ELR (cell line): Measurements from ENCODE around the gene PDE6D.

ENCODE experiments used
- DNase-seq: peaks from one replicate; pipeline ENCODE4 v3.0.0-alpha.2; 2015; ENCODE audit warnings: low read depth

Gene PDE6D

DNA sequence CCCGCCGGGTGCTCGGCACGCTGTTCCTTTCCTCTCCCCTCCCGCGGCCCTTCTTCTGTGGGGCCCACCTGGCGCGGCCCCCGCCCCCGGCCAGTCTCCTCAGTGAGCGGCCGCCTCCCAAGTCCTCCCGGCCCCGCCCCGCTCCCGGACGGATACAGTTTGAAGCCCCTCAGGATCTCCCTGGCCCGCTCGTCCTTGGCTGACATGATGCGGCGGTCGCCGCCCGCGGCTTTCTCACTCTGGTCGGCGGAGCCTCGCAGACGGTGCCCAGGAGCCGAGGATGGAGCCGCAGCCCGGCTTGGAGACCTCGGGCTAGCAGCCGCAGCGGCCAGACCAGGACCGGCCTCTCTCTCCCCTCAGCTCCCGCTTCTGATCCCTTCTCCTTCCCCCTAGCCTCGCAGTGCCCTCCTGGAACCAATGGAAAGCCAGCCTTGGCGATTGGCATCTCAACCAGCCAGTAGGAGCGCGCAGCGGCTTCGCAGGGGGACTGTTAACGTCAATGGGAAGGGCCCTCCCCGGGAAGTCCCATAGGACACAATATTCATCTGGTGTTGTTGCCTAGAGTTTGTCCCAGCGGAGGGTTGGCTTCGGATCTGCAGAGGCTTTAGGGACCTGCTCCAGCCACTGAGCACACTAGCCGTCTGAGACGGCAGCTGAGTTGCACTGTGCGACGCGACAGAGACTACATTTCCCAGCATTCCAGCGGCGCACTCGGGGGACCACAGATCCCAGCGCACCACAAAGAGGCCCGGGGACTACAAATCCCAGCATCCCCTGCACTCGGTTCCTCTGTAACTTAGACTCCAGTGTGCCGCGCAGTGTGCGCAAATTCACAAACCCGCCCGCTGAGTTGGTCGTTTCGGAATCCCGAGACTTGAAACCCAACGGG lies at the start of gene PDE6D:
Gene PDE6D (minus strand): TSS at position 374 of the 889 bp plus-strand sequence. CDS start 168 bp downstream, at position 206.
- peak; percentile 99 for DNase-seq

DNA sequence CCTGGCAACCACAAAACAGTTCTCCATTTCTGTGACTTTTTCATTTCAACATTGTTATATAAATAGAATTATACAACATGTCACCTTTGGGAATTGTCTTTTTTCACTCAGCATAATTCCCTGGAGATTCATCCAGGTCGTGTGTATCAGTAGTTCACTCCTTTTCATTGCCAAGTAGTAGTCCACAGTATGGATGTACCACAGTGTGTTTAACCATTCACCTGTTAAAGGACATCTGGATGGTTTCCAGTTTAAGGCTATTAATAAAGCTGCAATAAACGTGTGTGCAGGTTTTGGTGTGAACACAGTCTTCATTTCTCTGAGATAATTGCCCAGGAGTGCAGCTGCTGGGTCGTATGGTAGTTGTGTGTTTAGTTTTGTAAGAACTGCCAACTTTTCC lies 40.8 kb upstream of the PDE6D start:
- no peak for DNase-seq

DNA sequence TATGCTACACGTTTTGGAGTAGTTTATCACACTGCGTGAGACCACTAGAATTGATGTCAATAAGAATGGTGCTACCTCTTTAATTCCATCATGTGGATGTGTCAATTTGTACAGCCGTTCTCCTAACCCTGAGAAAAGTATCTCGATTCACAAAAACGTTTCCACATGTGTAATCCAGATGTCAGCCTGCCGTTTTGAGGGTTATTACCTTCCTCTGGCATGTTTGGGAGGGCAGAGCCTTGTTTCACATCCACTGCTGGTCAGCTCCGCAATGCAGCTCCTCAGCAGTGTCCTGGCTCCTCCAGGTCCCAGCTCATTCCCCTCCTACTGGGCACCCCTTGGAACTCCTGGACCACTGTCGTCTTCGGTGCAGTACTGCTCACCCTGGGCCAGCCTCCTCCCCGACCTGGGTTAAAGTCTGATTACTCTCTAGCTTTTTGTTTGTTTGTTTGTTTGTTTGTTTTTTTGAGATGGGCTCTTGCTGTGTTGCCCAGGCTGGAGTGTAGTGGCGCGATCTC lies 39.8 kb upstream of the PDE6D start:
- DNase-seq, result no peak

DNA sequence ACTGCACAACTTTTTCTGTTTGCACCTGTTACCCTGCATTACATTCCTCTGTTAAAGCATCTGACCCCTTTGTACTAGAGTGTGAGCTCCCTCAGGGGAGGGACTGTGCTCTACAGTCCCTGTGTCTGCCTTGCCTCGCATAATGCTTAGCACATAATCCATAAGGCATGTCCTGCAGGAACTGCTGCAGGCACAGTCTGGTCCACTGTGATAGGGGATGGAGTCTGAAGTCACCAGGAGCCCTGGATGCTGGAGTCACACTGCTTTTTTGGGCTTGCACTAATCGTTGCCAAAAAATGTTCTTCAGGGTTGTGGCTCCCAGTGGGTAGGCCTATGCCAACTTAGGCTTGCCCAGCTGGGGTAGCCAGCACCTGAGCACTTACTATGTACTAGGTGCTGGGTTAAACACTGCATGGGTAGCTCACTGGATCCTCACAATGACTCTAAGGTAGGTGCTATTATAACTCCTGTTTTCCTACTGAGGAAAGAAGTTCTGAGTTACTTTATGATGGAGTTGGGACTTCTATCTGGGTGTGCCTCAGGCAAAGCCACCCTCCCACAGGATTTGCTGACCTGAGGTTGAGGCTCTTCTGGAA lies 38.5 kb upstream of the PDE6D start:
- no peak for DNase-seq

DNA sequence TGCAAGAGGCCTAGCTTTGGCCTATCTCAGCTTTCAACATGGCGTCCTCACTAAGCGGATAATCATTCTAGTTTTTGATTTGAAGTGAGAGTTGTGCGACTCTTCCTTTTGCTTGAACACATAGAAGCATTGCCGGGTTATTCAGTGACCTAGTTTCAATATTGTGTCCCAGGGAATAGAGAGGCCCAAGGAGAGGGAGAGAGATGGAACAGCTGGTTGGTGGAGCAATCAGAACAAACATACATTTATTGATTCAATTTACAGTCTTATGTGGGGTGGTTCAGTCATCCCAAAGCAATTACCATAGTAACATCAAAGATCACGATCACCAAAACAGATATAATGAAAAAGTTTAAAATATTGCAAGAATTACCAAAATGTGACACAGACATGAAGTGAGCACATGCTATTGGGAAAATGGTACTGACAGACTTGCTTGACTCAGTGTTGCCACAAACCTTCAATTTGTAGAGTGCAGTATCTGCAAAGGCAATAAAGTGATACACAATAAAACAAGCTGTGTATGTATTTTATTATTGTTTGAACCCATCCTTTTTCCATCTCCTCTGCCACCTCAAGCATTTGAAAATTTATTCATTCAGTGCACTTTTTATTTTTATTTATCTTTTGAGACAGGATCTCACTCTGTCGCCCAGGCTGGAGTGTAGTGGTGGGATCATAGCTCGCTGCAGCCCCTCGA lies 35.4 kb upstream of the PDE6D start:
- no peak for DNase-seq

DNA sequence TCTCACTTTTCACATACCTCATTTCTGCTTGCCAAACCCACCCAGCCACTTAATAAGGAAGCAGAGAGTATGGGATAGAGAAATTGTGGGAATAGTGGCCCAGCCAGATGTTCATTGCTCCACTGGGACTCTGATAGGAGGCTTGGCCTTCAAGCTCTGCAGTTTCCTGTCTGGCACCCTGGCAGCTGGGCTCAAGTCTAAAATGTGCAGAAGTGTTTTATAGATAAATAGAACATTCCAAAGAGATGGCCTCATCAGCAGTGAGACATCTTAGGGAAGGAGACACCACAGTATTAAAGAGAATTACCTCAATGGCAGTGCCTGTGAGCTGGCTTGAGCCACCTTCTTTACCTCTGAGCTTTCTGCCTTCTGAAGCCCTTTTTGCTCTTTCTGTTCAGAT lies 29.8 kb upstream of the PDE6D start:
- peak; percentile 85 for DNase-seq

DNA sequence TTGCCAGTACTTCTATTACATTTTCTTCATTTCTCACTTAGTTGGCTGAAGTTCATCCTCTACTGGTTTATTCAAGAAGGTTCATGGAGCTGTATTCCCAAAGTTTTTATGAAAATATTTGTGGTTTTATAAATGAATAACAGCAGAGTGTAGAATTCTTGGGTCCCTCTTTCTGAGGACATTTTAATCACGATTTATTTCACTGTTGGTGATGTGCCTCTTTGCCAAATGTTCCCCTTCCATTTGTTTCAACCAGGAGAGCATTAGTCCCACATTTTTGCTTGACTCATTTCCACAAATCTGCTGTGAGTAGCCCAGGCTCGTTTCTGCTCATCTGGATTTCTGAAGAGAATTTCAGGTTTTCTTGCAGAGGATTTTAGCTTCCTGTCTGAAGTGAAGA lies 25.9 kb upstream of the PDE6D start:
- DNase-seq, result no peak

DNA sequence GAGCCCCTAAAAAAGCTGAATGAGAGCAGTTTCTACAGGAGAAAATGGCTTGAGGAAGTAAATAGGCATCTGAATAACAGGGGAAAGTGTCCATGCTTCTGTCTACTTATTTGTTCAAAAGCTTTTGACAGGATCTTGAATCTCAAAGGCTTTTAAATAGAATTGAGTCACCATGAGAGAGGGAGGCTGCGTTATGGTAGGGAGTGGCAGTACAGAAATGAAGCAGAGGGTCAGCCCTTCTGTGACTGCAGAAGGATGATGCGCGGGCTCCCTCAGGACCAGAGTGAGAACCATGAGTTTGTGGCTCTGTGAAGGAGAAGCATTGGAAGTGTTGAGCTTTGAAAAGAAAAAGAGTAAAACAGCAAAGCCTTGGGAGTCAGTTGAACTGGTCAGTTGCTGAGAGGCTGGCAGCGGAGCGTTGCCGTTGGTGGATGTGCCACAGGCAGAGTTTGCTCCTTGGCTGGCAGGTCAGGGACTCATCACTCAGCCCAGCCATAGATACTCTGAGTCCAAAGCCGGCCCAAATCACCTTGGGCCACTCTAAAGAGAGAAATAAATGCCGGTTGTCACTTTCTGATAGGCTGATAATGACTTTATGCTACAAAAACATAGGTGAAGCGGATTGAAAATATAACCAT lies 22.5 kb upstream of the PDE6D start:
- no peak for DNase-seq

DNA sequence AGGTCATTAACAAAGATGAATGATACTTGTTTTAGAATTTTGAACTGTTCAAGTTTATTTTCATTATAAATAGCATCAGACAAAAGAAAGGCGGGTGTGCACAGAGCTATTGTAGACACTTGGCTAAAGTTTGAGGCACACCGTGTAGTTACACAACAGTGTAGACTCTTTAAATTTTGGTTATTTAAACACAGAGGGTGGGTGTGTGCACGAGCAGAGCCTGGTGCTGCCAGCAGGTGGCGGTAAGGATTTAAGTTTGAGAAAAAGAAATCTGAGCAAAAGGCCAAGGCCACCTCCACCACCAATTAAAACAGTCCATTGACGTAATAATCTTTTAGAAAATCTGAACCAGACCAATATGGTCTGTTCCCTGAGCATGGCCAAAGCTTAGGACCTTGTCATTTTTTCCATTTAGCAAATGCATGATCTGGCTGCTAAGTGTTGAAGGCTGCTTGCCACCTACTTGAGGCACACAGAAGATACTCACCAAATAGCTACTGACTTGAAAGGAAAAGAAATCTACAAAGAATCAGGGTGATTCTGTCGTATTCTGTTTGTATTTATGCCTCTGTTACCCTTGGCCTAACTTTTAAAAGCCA lies 19.5 kb upstream of the PDE6D start:
- DNase-seq, result peak; percentile 64

DNA sequence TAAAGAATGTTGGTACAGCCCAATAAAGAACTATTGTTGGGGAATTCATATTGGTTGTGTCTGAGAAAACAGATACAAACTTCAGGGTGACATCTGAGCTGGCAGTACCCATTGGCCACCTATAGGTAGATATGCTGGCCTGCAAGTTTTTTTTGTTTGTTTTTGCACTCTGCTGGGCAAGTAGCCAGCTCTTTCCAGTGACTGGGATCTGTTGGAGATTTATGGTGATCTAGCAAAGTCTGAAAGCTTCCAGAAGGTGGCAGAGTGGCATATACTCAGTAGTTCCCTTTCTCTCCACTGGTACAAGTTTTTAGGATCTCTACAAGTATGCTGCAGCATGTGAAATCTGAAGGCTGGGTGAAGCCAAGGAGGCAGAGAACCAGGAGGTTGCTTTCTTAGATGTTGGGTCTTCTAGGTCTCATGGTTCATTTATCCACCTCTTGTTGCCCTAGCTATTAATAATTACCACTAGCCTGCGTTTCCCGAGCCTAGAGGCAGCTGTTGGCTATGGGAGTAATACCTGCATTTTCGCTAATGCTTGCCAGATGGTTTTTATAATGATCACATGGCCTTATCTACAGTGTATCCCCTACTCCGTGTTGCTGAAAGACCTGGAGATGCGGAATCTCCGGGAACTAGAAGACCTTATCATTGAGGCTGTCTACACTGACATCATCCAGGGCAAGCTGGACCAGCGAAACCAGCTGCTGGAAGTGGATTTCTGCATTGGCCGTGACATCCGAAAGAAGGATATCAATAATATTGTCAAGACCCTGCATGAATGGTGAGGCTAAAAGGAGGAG lies 14.6 kb upstream of the PDE6D start:
- peak; percentile 83 for DNase-seq

DNA sequence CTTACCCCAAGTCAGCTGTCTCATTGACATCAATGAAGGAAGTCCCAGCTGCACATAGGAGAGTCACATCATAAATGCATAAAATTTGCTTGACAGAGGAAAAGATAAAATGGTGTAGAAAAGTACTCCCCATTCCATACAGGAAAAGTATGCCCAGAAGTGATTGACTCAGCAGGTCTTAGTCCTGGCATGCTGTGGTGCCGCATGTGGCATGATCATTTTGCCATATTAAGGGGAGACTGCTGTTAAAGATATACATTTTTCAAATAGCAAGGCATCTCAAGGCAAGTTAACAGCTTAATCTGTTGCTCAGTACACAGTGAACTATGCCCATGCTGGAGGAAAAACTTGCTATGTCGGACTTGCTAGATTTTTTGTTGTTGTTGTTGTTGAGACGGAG lies 13.3 kb upstream of the PDE6D start:
- DNase-seq, result no peak

DNA sequence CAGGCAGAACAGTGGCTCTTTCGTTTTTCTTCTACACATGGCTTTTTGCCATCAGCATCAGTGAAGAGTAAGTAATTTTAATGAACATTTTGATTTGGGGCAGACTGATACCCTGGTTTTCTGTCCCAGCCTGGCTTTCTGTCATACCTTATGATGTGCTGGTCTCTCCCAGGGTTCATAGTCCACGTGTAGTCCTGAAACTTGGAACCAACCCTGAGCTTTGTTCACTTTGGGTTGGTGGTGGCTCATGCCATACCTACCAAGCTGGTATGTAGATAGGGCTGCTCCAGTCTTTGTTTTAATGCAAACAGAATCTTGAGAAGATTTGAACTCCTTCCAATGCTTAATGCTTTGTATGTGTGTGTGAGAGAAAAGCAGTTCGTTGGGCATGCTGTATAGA lies 10.0 kb upstream of the PDE6D start:
- no peak for DNase-seq

DNA sequence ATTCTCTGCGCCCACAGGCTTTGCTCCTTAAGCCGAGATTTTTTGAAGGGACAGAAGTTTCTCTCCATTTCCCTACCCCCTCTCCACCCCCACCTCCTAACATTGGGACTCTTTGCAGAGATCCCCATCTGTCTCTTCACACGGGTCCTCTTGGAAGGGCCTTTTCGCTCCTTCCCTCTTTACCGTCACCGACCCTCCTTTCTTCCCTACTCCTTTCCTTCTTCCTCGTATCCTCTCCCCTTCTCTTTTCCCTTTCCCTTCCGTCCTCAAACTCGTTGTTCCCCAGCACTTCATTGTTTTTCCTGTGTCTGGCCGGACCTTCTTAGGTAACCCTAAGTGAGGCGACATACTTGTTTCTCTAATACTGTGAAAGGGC lies 5.8 kb upstream of the PDE6D start:
- DNase-seq, result no peak

DNA sequence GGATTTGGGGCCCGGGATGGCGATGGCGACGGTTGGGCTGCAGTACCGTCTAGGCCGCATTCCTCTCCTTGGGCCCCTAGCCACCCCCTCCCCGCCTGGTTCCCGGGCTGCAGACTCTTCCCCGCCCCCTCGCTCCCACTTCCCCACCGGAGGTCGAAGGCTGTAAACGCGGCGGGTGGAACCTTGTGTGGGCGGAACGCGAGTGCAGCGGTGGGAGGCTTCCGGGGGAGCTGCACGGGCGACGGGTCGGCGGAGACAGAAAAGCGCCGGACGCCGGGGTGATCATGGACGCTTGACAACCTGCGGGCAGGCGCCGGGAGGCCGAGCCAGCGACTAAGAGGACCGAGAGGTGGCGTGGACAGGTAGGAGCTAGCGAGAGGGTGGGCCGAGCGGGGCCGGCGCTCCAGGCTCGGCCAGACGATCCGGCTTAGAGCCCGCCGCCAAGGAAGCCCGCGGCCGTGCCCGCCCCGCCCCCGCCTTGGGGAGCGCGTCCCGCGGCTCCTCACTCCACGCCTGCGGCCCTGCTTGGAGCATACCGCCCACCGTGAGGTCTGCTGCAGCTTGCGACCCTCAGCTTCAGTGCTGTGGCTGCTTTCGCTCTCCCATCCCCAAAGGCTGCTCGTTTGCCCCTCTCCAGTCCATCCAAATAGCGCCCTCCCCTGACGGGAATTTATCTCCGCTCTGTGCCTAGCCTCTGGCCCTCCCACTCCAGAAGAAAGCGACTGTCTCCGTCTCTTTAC lies 5.3 kb upstream of the PDE6D start, which contains the start of gene COPS7B:
Gene COPS7B (plus strand): TSS at position 269 of the 740 bp plus-strand sequence. CDS start 2,126 bp downstream, outside the sequence.
- DNase-seq, result peak; percentile 88

DNA sequence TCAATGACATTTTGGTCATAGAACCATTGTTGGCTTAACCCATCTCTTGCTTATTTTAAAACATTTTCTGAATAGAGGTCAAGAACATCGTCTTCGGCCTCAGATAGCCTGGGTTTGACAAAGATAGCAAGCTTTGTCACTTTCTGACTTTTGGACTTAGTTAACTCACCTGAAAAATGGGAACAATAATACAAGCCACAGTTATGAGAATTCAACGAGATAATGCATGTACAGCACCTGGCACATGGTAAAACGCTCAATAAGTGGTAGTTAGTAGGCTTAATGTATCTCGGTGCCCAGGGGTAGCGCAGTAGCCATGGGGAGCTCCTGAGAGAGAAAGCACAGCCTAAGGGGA lies 4.7 kb upstream of the PDE6D start:
- no peak for DNase-seq

DNA sequence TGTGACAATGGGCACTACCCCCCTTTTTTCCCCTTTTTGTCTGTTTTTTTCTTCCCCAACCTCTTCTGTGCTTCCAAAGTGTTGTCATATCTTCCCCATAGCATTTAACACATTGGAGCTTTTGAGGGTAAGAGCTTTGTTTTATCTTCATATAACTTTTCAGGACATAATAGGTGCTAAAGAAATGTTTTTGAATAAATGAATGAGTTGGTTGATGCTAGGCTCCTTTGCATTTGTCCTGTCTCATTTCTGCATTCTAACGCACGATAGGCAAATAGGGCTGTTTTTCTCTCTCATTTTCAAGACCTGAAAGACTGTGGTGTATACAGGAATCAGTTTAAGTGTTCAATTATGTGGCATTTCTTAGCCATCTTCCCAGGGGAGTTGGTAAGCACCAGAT lies 4.3 kb upstream of the PDE6D start:
- DNase-seq, result no peak

DNA sequence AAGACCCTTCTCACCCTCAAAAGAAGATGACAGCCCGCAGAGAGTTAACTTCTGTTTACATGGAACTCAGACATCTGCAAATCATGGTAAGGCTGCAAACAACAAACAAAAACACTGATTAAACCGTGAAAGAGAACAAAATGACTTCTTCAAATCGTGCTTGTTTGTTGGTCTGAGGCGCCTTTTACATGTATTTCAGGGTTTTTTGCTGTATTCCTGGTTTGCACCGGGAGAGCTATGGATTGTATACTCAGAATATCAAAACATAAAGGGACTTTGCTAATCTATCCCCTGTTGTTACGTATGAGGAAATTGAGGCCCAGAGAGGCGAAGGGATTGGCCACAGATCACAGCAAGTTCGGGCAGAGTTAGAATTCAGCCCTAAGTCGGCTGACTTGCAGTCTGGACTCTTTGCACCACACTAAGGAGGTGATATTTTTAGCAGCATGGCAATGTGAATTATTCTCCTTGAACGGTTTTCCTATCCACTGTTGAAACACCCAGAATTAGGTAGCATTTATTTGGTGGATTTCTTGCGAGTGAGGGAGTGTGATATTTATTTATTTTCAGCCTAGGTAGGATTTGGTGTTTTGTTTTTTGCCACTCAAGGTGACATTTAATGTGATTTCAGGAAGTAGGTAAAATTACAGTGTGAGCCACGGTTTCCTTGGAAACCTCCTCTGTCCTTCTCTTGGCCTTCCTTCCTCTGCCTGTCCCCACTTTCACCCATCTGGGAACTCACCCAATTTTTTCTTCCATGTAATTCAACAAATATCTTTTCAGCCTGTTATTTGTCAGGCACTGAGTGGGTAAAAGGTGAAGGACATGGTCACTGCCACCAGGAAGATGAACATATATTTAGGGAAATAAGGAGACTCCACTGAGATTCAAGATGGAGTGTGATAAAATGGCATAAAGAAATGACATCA lies 980 bp upstream of the PDE6D start:
- peak; percentile 48 for DNase-seq

DNA sequence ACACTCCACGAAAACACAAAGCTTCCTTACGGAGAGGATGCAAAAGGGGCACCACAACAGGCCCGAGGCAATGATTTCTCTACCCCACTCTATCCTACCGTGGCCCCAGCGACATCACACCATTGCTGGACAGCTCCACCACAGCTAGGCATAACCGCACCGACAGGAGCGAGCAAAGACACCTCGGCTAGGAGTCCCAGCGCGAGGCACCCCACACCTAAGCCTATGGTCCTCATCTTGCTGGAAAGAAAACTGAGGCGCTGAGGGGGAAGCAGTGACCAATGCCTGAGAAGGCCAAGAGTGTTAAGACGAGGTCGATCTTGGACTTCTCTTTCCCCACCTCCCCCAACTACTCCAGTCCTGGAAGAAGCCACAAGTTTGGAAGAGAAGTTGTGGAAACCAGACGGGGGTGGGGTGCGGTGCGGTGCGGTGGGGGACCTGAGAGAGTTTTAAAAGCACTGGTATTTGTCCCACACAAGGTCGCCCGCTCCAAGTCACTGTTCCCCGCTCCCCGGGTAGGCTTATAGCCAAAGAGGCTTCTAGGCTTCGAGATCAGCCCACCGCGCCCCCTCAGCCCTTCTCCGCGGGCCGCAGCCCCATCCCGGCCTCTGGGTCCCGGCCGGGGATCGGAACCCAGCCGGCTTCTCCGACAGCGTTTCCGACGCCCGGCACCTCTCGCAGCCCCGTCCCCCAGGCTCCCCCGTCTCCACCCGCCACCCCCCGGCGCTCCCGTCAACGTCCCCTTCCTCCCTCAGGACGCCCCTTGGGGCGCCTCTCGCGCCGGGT lies 766 bp downstream of the PDE6D start:
- DNase-seq, result peak; percentile 40
